DMS153 (cell line): ENCODE results near the gene NANOS2.

Source experiments
- DNase-seq: peaks from one replicate; lab custom pipeline; 2025; lab: John Stamatoyannopoulos, UW

Gene NANOS2

GRCh38 chr19:45913874-45914830 is at the start of gene NANOS2:
Gene NANOS2, minus strand, starts transcription at chr19:45914778. Its CDS starts 85 bp downstream, at chr19:45914693.
- no peak for DNase-seq

GRCh38 chr19:45962021-45962420 is 47.4 kb upstream of the NANOS2 start:
- DNase-seq: no peak

- no peak for DNase-seq
Observed at GRCh38 chr19:45960595-45961235, 46.1 kb upstream of the NANOS2 start.

- DNase-seq: no peak
Observed at GRCh38 chr19:45959517-45960025, 45.0 kb upstream of the NANOS2 start.

DNA sequence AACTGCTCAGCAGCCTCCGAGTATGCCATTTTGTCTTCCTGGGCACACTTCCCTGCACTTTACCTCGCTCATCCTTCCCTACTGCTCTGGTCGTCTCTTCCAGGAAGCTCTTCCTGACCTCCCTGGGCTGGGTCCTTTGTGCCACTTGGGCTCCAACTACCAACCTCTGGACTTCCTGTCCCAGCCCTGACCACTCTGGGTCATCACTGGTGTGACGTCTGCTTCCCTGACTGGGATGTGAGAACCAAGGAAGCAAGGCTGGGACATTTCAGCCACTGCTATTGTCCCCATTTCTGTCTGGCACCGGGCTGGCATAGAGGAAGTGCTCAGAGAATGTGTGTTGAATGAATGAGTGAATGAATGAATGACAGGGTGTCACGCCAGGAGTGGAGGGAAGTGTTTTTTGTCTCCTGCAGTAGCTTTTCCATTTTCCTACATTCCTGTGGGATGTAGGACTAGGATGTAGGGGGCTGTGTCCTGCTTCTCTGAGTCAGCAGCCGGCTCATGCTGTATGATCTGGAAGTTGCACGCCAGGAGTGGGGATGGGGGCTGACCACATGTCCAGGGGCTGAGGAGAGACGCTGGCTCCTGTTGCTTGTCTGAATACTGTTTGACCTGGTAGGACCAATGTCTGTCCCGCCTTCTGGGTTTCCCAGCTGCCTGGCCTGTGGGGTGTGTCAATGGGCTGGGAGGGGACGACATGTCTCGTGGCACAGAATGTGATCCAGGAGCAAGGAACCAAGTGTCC is 44.4 kb upstream of the NANOS2 start:
- no peak for DNase-seq

DNA sequence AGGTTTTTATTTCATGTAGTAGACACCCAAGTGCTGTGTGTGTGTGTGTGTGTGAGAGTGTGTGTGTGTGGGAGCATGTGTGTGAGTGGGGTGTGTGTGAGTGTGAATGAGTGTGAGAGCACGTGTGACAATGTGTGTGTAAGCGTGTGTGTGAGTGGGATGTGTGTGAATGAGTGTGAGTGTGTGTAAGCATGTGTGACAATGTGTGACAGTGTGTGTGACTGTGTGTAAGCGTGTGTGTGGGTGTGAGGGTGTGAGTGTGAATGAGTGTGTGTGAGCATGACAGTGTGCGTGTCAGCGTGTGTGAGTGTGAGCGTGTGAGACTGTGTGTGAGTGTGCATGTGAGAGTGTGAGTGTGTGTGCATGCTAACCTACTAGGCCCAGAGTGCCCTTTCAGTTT is 43.7 kb upstream of the NANOS2 start:
- no peak for DNase-seq

GRCh38 chr19:45955905-45956608 is 41.5 kb upstream of the NANOS2 start:
- no peak for DNase-seq

DNA sequence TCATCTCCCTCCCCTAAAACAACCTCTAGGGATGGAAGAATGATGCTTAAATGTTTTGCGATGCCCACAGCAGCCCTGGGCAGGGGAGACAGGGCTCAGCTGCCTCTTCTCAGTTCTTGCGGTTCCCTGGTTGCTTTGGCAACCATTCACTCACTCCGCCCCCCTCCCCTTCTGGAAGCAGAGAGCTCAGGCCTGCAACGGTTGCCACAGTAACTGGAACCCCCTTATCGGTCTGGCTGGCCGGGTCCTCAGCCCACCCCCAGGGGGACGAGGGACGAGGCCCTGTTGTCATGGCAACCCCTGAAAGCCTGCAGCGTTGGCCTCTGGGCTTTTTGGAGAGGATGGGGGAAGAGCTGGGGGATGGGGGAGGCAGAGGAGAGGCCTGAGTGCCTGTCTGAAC is 39.6 kb upstream of the NANOS2 start:
- no peak for DNase-seq

- no peak for DNase-seq
Observed at GRCh38 chr19:45953676-45954075, 39.1 kb upstream of the NANOS2 start.

DNA sequence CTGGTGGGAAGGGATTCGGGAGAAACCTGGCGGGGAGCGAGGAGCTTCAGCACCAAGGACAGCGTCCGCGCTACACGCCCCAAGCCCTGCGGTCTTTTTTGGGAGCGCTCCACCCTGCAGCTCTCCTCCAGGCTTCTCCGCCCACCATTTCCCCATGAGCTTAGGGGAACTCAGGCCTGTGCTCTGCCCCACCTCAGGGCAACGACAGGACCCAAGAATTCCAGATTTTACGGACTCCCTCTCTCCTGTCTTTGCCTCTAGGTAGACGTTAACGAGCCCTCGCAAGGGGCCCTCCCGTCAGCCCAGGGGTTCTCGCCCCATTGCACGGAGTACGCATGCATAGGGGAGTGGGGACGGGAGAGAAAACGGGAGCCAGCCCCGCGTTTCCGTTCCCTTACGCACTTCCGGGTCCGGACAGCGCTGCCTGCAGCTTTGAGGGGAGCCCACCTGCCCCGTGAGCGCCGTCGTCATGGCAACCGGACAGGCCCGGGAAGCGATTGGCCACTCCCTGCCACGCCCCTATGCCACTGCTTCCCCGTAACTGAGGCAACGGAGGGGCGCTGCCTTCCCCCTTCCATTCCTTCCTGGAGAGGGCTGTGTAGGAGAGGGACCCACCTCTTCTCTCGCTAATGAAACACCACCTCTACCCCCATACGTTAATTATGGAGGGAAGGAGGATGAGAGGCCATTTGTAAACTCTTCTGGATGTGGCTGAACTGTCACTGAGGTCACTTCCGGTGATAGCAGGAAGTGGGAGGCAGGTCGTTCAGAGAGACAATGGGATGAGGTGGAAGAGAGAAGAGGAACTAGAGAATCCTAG is 38.3 kb upstream of the NANOS2 start:
- DNase-seq: peak; percentile 86

DNA sequence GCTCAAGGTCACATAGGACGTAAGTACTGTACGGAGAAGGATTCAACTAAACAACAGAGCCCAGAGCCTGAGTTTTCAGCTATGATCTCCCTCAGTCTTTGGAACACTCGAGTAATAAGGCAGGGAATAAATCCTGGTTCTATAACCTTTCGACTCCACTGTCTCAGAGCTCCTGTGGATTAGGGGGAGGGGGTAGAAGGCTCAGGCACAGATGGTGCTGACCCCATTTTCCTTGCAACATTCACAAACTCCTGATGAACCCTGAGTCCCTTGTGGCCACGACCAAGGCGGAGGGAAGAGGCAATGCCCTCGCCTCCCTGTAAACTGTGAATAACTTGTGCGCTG is 37.7 kb upstream of the NANOS2 start:
- DNase-seq: no peak

DNA sequence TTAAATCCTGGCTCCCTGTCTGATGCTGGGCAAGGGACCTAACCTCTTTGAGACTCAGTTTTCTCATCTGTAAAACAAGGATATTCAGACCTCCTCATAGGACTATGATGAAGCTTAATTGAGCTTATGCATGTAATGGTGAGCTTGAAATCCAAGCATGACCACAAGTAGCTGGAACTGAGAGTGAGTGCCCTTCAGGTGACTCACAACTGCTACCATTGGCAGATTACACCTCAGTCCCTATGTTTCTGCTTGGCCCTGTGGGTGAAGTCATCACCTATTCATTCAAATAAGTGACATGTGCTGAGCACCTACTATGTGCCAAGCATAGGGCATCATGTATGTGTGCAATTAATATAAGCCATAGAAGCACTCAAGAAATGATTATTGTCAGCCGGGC is 33.3 kb upstream of the NANOS2 start:
- no peak for DNase-seq

- no peak for DNase-seq
Observed at GRCh38 chr19:45940515-45940805, 25.9 kb upstream of the NANOS2 start.

DNA sequence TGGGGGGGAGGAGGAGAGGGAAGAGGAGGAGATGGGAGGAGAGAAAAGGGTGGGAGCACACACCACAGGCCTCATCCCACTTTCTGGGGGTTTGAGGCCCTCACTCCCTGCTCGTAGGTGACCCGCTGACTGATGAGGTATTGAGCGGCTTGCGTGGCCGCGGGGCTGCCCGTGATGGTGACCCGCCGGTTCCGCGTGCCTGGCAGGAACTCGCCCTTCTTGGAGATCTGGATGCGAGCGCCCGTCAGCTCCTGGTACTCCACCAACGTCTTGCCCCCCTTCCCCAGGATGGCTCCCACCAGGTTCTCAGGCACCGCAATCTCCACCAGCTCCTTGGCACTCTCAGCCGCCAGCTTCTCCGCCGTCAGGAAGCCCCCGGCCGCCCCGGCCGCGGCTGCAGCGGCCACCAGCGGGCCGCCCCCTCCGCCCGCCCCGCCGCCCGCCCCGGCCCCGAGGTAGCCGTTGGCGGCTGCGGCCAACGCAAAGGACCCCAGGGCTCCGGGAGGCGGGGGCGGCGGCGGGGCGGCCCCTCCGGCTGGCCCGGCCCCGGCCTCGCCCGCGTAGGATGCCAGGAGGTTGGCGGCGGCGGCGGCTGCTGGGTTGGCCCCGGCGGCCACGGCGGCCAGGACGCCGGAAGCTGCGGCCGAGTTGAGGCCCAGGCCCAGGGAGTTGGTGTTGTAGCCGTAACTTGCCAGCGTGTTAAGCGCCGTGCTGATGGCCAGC is 25.4 kb upstream of the NANOS2 start:
- no peak for DNase-seq

- DNase-seq: no peak
Observed at GRCh38 chr19:45938733-45939319, 24.2 kb upstream of the NANOS2 start.

DNA sequence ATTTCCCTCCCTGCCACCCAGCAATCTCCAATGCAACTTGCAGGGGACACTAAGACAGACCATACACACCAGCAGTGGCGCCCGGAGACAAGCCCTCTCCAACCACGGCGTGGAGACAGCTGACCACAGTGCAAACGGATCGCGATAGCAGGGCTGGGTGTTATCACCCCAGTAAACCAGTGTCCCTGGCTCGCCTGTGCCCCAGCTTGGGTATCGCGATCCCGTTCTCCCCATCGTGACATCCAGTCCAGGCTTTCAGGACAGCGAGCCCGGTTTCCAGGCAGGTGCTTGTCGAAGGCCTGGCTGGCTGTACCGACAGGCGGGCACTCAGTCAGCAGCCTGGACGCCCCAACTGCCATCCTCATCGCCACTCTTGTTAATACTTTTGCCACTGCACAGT is 20.7 kb upstream of the NANOS2 start:
- no peak for DNase-seq

DNA sequence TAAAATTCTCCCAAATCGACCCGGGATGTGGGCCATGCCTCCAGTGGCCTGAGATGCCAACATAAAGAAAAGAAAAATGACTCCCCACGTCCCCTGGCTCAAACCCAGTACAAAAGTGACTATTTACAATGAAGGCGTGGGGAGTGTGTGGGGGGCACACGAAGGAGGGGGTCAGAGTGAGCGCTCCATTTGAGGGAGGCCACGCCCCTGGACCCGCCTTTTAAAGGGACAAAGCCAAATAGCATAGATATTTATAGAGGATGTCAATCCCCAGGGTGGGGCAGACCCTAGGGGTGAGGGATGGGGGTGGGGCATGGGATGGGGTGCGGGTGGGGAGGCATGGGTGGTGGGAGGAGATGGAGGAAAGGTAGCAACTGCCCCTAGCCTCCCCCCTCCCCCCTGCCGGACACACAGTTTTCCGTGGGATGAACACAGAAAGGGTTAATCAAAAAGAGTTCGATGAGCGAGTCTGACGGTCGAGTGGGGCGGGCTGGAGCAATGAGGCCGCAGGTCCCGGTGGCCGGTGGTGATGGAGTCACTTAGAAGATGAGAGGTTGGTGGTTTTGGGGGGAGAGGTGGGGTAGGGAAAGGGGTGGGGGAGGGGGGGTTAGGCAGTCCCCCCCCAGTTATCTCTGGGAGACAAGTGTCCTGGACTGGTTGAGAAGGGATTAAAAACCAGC is 20.1 kb upstream of the NANOS2 start:
- DNase-seq: no peak

- DNase-seq: no peak
Observed at GRCh38 chr19:45933759-45934158, 19.2 kb upstream of the NANOS2 start.

DNA sequence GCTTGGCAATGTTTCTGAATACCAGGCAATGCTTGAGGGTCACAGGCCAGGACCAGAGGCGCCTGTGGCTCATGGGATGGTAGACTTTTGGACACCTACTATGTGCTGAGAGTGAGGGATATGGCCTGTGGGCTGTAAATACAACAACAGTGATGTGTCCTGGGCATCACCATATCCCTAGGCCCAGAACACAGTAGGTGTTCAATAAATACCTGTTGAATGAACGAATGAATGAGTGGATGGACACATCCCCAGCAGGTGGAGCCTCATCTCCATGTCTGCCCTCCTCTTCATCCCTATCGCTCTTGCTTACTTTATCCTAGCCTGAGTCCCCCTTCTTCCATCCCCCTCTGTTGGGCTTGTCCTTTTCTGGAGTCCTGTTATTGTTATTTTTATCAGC is 16.5 kb upstream of the NANOS2 start:
- DNase-seq: no peak

DNA sequence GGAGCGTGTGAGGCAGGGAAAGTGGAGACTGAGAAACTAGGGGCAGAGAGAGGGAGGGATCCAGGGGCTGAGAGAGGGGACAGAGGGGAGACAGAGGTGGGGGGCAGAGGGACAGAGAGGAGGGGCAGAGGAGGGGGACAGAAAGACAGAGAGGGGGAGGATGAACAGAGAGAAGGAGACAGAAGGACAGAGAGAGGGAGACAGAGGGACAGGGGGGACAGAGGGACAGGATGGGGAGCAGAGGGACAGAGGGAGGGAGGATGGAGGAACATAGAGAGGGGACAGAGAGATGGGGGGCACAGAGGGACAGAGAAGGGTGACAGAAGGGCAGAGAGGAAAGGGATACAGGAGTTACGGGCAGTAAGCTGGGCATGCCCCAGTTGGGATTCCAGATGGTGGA is 14.7 kb upstream of the NANOS2 start:
- no peak for DNase-seq
